22Rv1 (cell line): ENCODE results near the gene MVP.

ENCODE experiments used
- ZFX ChIP-seq: fragments of 450-650 bp; IDR thresholded peaks from 2 replicates; pipeline ENCODE4 v1.6.1; 2017; ENCODE audit warnings: antibody characterized with exemption, borderline replicate concordance
- TF ChIP-seq, protein P1 (sequence below): fragments of 450-650 bp; IDR thresholded peaks from 2 replicates; pipeline ENCODE4 v1.5.1; 2017; ENCODE audit warnings: mild to moderate bottlenecking

DNA sequence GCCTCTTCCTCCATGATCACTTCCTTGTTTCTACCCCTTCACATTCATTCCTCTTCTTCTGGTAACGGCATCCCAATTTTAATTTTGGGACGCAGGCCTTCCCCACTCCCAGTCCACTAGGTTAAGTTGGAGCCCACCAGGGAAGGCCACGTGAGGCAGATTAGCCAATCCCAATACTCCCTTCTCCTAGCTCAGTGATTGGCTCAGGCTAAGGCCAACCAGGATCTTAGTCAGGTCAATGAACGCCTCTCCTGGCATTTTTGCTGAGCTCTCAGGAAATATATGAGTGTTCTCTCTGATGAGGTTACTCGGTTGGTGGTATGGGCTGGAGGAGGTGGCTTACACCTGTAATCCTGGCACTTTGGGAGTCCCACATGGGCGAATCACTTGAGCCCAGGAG is 63.7 kb downstream of the MVP start:
- TF ChIP-seq, protein P1, sequence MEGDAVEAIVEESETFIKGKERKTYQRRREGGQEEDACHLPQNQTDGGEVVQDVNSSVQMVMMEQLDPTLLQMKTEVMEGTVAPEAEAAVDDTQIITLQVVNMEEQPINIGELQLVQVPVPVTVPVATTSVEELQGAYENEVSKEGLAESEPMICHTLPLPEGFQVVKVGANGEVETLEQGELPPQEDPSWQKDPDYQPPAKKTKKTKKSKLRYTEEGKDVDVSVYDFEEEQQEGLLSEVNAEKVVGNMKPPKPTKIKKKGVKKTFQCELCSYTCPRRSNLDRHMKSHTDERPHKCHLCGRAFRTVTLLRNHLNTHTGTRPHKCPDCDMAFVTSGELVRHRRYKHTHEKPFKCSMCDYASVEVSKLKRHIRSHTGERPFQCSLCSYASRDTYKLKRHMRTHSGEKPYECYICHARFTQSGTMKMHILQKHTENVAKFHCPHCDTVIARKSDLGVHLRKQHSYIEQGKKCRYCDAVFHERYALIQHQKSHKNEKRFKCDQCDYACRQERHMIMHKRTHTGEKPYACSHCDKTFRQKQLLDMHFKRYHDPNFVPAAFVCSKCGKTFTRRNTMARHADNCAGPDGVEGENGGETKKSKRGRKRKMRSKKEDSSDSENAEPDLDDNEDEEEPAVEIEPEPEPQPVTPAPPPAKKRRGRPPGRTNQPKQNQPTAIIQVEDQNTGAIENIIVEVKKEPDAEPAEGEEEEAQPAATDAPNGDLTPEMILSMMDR = no peak
- no peak for TF ChIP-seq ZFX
